ENCODE results near the gene LRP1. TPM values are rescaled to one million over a fixed set of nuclear protein-coding genes. Genes with fewer than 3 reads are reported as not detected.

LRP1 gene
- total and polyA plus RNA-seq, 2 experiments from 2014 or later = 47.8 to 76.8 TPM

- 1% methylated on average over 38 of the region's 45 CpGs for WGBS (ENCODE audit: low lambda C conversion rate, missing lambda C conversion rate)
- Histone ChIP-seq H3K36me3 (replicated peaks; ENCODE audit: insufficient read depth, low read depth) (peaks cover 3% of the 10 kb centered on the region), H3K4me2 (peak overlapping the region; percentile 89), H3K4me3 (peak overlapping the region; percentile 90), H3K9me3 (ENCODE audit: low read depth) (no peaks in the 10 kb centered on the region), H3K4me1 (ENCODE audit: insufficient read depth) (peaks cover 44% of the 10 kb centered on the region), H2AFZ (no peak overlapping the region), H3K27ac (peak overlapping the region; percentile 100), H3K27me3 (no peaks in the 10 kb centered on the region), H3K79me2 (peaks cover 47% of the 10 kb centered on the region), H4K20me1 (ENCODE audit: insufficient read depth, poor library complexity, severe bottlenecking) (peaks cover 37% of the 10 kb centered on the region), H3K9me2 (replicated peaks; ENCODE audit: insufficient read depth) (no peaks in the 10 kb centered on the region)
- no peak for TF ChIP-seq EZH2 (IDR thresholded peaks at IDR 0.05; ENCODE audit: borderline replicate concordance)
- TF ChIP-seq EZH2phosphoT487 (IDR thresholded peaks at IDR 0.05; ENCODE audit: low read depth, severe bottlenecking, unreplicated experiment) = no peak
- TF ChIP-seq CTCF (IDR thresholded peaks at IDR 0.05; ENCODE audit: poor library complexity) = no peak
- DNase-seq (ENCODE audit: low spot score) = peak; percentile 83
These were observed 38.7 kb upstream of the LRP1 start for GRCh38 chr12:57089271-57090245.

- Histone ChIP-seq H3K4me1 (ENCODE audit: insufficient read depth) (peaks cover 38% of the 10 kb centered on the region), H3K27ac (peak overlapping the region; percentile 100)
These were observed 37.8 kb upstream of the LRP1 start for GRCh38 chr12:57090490-57090889.

GRCh38 chr12:57090924-57091637 is 37.2 kb upstream of the LRP1 start:
- Histone ChIP-seq H3K4me3 (peak overlapping the region; percentile 90), H3K27ac (peak overlapping the region; percentile 100)

More at GRCh38 chr12:57090490-57090889, 37.8 kb upstream of the LRP1 start:
- TF ChIP-seq EZH2phosphoT487 (IDR thresholded peaks at IDR 0.05; ENCODE audit: low read depth, severe bottlenecking, unreplicated experiment) (no peak), EZH2 (IDR thresholded peaks at IDR 0.05; ENCODE audit: borderline replicate concordance) (no peak), CTCF (IDR thresholded peaks at IDR 0.05; ENCODE audit: poor library complexity) (no peak)
- WGBS (ENCODE audit: low lambda C conversion rate, missing lambda C conversion rate) = 42% methylated on average over 6 of the region's 6 CpGs
- H4K20me1 ChIP-seq (ENCODE audit: insufficient read depth, poor library complexity, severe bottlenecking) = peaks cover 37% of the 10 kb centered on the region
- H3K9me3 ChIP-seq (ENCODE audit: low read depth) = no peaks in the 10 kb centered on the region
- no peaks in the 10 kb centered on the region for H3K9me2 ChIP-seq (replicated peaks; ENCODE audit: insufficient read depth)
- peaks cover 47% of the 10 kb centered on the region for H3K79me2 ChIP-seq
- no peak for DNase-seq (ENCODE audit: low spot score)
- peak overlapping the region; percentile 90 for H3K4me3 ChIP-seq
- no peak overlapping the region for H2AFZ ChIP-seq
- peak overlapping the region; percentile 89 for H3K4me2 ChIP-seq
- no peaks in the 10 kb centered on the region for H3K27me3 ChIP-seq
- H3K36me3 ChIP-seq (replicated peaks; ENCODE audit: insufficient read depth, low read depth) = peaks cover 3% of the 10 kb centered on the region

More at GRCh38 chr12:57090924-57091637, 37.2 kb upstream of the LRP1 start:
- Histone ChIP-seq H2AFZ (no peak overlapping the region), H4K20me1 (ENCODE audit: insufficient read depth, poor library complexity, severe bottlenecking) (peaks cover 37% of the 10 kb centered on the region), H3K9me2 (replicated peaks; ENCODE audit: insufficient read depth) (no peaks in the 10 kb centered on the region), H3K79me2 (peaks cover 47% of the 10 kb centered on the region), H3K4me1 (ENCODE audit: insufficient read depth) (peaks cover 32% of the 10 kb centered on the region), H3K9me3 (ENCODE audit: low read depth) (no peaks in the 10 kb centered on the region), H3K27me3 (no peaks in the 10 kb centered on the region), H3K36me3 (replicated peaks; ENCODE audit: insufficient read depth, low read depth) (peaks cover 3% of the 10 kb centered on the region), H3K4me2 (peak overlapping the region; percentile 89)
- no peak for TF ChIP-seq EZH2phosphoT487 (IDR thresholded peaks at IDR 0.05; ENCODE audit: low read depth, severe bottlenecking, unreplicated experiment)
- TF ChIP-seq EZH2 (IDR thresholded peaks at IDR 0.05; ENCODE audit: borderline replicate concordance) = no peak
- no peak for TF ChIP-seq CTCF (IDR thresholded peaks at IDR 0.05; ENCODE audit: poor library complexity)
- DNase-seq (ENCODE audit: low spot score) = no peak
- 79% methylated on average over 21 of the region's 22 CpGs for whole genome bisulfite sequencing (ENCODE audit: low lambda C conversion rate, missing lambda C conversion rate)
